Memory B cell (primary cell): ENCODE results near the gene GRIFIN.
"Not testable (repeated sequence)": the region's sequence is repeated elsewhere in the genome, so short reads cannot be mapped to it uniquely, and the experiment has no call there.

ENCODE experiments used
- ATAC-seq: fragments of 150-1000 bp; cut with Tn5 transposase; 2 replicates; pipeline ENCODE4 v1.10.0; 2021; ENCODE audit warnings: low read depth, mild to moderate bottlenecking, moderate library complexity
- DNase-seq, 2 donors: peaks; one replicate each; pipeline ENCODE4 v3.0.0; 2022; ENCODE audit warnings: low spot score in 2 of 2
- H3K27ac Mint-ChIP-seq: one replicate; pipeline ENCODE4 v1.8.0; 2022; ENCODE audit warnings: mild to moderate bottlenecking, moderate library complexity, mixed read lengths
- H3K27me3 Mint-ChIP-seq: one replicate; pipeline ENCODE4 v1.8.0; 2022; ENCODE audit warnings: mixed read lengths
- H3K36me3 Mint-ChIP-seq: one replicate; pipeline ENCODE4 v1.8.0; 2022; ENCODE audit warnings: mild to moderate bottlenecking, mixed read lengths
- H3K4me1 Mint-ChIP-seq: one replicate; pipeline ENCODE4 v1.8.0; 2022; ENCODE audit warnings: mixed read lengths
- H3K4me3 Mint-ChIP-seq: one replicate; pipeline ENCODE4 v1.8.0; 2022; ENCODE audit warnings: mild to moderate bottlenecking, moderate library complexity, mixed read lengths
- H3K9me3 Mint-ChIP-seq: one replicate; pipeline ENCODE4 v1.8.0; 2022; ENCODE audit warnings: mixed read lengths

Gene GRIFIN

DNA sequence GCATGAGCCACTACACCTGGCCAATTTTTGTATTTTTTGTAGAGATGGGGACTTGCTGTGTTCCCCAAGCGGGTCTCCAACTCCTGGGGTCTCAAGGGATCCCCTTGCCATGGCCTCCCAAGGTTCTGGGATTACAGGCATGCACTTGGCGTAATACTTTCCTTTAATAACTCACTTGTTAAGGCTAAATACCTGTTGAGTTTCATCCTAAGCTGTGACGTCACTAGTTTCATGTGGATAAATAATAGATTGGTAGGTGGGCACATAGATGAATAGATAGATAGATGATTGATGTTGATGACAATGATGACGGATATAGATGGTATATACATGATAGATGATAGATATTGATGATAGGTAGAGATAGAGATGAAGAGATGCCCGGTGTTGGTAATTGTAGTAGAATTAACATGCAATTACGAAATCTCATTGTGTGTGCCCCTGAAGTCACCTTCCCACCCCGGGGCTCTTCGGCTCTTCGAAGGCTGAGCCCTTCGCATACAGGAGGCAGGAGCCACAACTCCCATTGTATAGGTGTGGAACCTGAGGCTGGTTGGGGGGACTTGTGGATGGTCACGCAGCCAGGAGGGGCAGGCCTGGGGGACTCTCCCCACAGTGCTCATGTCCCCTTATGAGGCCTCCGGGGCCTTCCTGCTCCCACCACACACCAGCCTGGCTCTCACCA lies 2.6 kb downstream of the GRIFIN start:
- DNase-seq (no peak), ATAC-seq (no peak)
- Mint-ChIP-seq H3K27me3 (peaks cover 7% of the 10 kb centered on the region), H3K36me3 (no peaks in the 10 kb centered on the region), H3K4me1 (peaks cover 13% of the 10 kb centered on the region), H3K4me3 (no peak overlapping the region), H3K9me3 (no peaks in the 10 kb centered on the region), H3K27ac (no peak overlapping the region)

DNA sequence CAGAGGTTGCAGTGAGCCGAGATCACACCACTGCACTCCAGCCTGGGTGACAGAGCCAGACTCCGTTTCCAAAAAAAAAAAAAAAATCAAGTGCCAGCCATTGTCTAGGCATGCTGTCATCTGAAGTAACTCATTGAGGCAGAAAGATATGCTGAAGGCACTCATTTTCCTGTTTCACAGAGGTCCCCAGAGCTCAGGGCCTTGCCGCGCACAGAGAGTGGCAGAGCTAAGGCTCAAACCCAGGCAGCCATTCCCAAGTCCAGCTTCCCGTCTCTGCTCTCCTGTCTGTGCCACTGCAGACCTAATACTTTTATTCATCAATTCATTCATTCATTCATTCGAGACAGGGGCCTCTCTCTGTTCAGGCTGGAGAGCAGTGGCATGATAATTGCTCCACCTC lies 3.5 kb downstream of the GRIFIN start:
- ATAC-seq (no peak), DNase-seq (no peak)
- peaks cover 7% of the 10 kb centered on the region for H3K27me3 Mint-ChIP-seq
- peaks cover 13% of the 10 kb centered on the region for H3K4me1 Mint-ChIP-seq
- no peaks in the 10 kb centered on the region for H3K36me3 Mint-ChIP-seq
- H3K9me3 Mint-ChIP-seq, result no peaks in the 10 kb centered on the region
- H3K4me3 Mint-ChIP-seq, result no peak overlapping the region
- H3K27ac Mint-ChIP-seq, result no peak overlapping the region

DNA sequence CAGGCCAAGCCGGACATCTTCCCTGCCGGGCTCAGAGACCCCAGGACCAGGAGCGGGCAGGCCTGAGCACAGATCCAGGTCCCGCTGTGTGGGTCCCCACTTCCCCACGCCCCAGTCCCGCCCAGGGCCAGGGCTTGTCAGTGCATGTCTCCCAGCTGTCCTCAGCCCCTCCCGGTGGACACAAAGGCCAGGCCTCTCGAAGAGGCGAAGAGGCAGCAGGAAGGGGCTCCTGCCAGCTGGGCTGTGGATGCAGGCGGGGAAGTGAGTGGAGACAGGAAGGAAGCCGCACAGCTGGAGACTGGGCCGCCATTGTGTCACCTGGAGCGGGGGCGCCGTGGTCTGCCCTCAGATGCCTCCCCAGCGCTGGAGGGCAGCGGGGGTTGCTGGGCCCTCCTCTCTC lies 4.8 kb downstream of the GRIFIN start:
- Mint-ChIP-seq H3K27me3 (peaks cover 7% of the 10 kb centered on the region), H3K36me3 (no peaks in the 10 kb centered on the region), H3K27ac (no peak overlapping the region), H3K9me3 (no peaks in the 10 kb centered on the region), H3K4me3 (no peak overlapping the region), H3K4me1 (peaks cover 7% of the 10 kb centered on the region)
- no peak for ATAC-seq
- no peak for DNase-seq

DNA sequence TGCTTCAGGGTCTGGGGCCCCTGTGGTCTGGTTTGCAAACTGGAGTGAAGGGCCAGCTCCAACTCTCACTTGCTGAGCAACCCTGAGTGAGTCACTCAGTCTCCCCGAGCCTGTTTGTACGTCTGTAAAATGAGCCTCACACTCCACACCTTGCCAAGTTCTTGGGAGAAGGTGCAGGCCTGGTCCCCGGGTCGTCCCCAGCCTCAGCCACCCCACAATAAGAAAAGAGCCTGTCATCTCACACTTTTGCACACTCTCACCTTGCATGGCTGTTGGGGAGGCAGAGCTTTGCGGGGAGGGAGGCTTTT lies 5.2 kb downstream of the GRIFIN start:
- Mint-ChIP-seq H3K36me3 (no peaks in the 10 kb centered on the region), H3K4me3 (no peak overlapping the region), H3K4me1 (peaks cover 8% of the 10 kb centered on the region), H3K9me3 (no peaks in the 10 kb centered on the region), H3K27ac (no peak overlapping the region), H3K27me3 (peaks cover 7% of the 10 kb centered on the region)
- ATAC-seq (no peak), DNase-seq (no peak)

DNA sequence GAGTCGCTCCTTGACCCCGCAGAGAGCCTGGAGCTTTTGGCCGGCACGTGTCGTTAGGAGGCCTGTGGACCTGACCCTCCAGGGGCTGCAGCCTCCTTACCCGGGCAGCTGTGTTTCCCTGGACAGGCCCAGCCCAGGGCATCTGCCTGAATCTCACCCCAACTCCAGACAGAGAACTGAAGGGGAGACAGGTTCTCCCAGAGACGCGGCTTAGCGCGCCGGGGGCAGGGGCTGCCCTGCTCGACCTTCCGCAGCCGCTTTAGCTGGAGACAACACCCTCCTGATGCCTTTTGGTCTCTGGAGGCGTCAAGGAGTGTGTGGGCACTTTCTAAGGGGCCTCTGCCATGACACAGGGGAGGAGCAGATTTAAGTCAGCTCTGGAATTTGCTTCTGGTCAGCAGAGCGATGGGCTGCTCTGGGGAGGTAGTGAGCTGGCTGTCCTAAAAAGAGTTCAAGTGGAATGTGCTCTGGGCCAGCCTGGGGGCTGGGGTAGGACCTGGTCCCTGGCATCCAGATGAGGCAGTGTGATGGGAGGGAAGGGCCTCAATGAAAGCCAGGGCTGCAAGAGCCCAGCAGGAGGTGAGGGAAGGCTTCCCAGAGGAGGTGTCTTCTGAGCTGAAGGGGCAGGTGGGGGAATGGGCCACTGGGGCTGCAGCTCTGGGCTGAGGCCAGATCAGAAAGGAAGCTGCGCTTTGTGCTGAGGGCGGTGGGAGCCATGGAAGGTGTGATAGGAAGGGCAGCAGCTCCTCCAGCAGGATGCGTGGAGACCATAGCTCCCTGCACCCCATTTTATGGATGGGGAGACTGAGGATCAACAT lies 5.8 kb downstream of the GRIFIN start:
- no peaks in the 10 kb centered on the region for H3K36me3 Mint-ChIP-seq
- peaks cover 10% of the 10 kb centered on the region for H3K4me1 Mint-ChIP-seq
- DNase-seq, result no peak
- ATAC-seq, result no peak
- no peaks in the 10 kb centered on the region for H3K9me3 Mint-ChIP-seq
- H3K27ac Mint-ChIP-seq, result no peak overlapping the region
- H3K4me3 Mint-ChIP-seq, result no peak overlapping the region
- peaks cover 7% of the 10 kb centered on the region for H3K27me3 Mint-ChIP-seq

DNA sequence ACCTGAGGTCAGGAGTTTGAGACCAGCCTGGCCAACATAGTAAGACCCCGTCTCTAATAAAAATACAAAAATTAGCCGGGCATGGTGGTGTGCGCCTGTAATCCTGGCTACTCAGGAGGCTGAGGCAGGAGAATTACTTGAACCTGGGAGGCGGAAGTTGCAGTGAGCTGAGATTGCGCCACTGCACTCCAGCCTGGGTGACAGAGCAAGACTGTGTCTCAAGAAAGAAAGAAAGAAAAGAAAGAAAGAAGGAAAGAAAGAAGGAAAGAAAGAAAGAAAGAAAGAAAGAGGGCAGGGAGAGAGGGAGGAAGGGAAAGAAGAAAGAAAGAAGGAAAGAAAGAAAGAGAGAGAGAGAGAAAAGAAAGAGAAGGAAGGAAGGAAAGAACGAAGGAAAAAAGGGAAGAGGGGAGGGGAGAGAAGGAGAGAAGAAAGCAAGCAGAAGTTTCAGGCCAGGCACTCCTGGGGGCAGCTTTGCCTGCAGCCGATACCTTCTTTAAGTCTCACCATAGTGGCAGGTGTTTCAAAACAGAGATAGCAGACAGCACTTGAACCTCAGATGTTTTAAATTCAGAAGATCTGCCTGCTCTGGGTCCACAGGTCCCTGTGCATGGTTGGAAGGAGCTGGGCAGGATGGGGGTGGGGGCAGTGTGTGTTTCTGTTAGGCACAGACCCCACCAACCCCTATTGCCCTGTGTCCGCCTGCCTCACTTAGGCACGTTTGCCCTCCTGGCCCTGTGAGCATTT lies 6.6 kb downstream of the GRIFIN start:
- H3K4me1 Mint-ChIP-seq, result peaks cover 10% of the 10 kb centered on the region
- not testable (repeated sequence) for H3K4me3 Mint-ChIP-seq, H3K27me3 Mint-ChIP-seq, H3K36me3 Mint-ChIP-seq, ATAC-seq, DNase-seq, H3K9me3 Mint-ChIP-seq, H3K27ac Mint-ChIP-seq

DNA sequence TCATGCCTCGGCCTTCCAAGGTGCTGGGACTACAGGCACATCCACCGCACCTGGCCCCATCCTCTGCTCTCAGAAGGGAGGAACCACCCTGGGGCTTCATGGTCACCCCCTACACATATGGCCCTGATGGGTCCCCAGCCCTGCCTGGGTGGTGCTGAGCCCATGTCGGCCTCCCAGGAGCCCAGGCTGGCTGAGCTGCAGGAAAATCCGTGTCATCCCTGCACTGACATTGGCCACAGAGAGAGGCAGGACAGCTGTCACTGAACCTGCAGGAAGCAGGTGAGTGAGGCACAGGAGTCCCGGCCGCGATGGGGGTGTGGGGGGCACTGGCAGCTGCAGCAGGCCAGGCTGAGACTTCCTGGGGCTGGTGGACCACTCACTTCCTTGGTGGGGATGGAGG lies 8.0 kb downstream of the GRIFIN start:
- Mint-ChIP-seq H3K4me1 (peaks cover 10% of the 10 kb centered on the region), H3K27me3 (peaks cover 5% of the 10 kb centered on the region), H3K4me3 (no peak overlapping the region), H3K9me3 (no peaks in the 10 kb centered on the region), H3K36me3 (no peaks in the 10 kb centered on the region), H3K27ac (no peak overlapping the region)
- ATAC-seq, result no peak
- no peak for DNase-seq

DNA sequence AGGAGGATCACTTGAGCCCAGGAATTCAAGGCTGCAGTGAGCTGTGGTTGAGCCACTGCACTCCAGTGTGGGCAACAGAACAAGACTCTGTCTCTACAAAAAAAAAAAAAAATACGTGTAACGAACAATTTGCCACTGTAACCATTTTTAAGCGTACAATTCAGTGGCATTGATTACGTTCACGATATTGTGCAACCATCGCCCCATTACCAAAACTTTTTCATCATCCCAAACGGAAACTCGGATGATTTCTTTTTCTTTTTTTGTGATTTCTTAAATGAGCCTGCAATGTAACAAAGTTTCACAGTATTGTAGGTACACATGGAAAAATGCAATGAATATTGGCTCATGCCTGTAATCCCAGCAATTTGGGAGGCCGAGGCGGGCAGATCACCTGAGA lies 9.5 kb downstream of the GRIFIN start:
- peaks cover 10% of the 10 kb centered on the region for H3K4me1 Mint-ChIP-seq
- H3K9me3 Mint-ChIP-seq, result no peaks in the 10 kb centered on the region
- no peak overlapping the region for H3K27ac Mint-ChIP-seq
- peaks cover 7% of the 10 kb centered on the region for H3K27me3 Mint-ChIP-seq
- ATAC-seq (no peak), DNase-seq (no peak)
- no peak overlapping the region for H3K4me3 Mint-ChIP-seq
- H3K36me3 Mint-ChIP-seq, result no peaks in the 10 kb centered on the region

DNA sequence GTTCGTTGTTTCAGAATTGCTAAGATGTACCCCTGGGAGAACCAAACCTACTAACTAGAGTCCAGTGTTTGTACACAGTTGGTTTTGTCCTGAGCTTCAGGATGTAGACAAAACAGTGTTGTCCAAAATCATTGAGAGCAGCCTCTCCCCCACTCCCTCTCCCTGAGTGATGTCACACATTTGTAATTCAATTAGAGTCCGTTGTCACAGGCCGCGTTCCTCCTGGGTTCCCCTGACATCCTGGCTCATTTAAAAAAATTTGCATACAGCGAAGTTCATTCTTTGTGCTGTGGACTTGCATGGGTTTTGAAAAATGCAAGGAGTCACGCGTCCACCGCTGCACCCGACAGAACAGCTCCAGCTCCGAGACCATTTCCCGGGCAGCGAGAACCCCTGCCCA lies 10.3 kb downstream of the GRIFIN start:
- H3K27me3 Mint-ChIP-seq, result peaks cover 7% of the 10 kb centered on the region
- no peak overlapping the region for H3K4me3 Mint-ChIP-seq
- ATAC-seq, result no peak
- H3K4me1 Mint-ChIP-seq, result peaks cover 10% of the 10 kb centered on the region
- H3K9me3 Mint-ChIP-seq, result no peaks in the 10 kb centered on the region
- DNase-seq, result no peak
- H3K27ac Mint-ChIP-seq, result no peak overlapping the region
- H3K36me3 Mint-ChIP-seq, result no peaks in the 10 kb centered on the region

DNA sequence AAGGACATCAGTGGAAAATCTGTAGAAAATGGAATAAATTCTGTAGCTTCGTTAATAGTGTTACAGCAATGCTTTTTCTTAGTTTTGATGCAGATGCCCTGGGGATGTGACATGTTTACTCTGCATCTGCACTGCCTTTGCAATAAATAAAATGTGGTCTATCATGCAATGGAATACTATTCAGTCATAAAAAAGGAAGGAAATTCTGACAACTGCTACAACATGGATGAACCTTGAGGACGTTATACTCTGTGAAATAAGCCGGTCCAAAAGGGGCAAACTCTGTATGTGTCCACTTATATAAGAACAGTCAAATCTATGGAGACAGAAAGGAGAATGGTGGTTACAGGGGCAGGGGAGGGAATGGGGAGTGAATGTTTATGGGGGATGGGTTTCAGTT lies 13.5 kb downstream of the GRIFIN start:
- DNase-seq (no peak), ATAC-seq (no peak)
- Mint-ChIP-seq H3K4me1 (peaks cover 7% of the 10 kb centered on the region), H3K4me3 (no peak overlapping the region), H3K27ac (no peak overlapping the region), H3K36me3 (no peaks in the 10 kb centered on the region), H3K27me3 (peaks cover 5% of the 10 kb centered on the region), H3K9me3 (no peaks in the 10 kb centered on the region)

DNA sequence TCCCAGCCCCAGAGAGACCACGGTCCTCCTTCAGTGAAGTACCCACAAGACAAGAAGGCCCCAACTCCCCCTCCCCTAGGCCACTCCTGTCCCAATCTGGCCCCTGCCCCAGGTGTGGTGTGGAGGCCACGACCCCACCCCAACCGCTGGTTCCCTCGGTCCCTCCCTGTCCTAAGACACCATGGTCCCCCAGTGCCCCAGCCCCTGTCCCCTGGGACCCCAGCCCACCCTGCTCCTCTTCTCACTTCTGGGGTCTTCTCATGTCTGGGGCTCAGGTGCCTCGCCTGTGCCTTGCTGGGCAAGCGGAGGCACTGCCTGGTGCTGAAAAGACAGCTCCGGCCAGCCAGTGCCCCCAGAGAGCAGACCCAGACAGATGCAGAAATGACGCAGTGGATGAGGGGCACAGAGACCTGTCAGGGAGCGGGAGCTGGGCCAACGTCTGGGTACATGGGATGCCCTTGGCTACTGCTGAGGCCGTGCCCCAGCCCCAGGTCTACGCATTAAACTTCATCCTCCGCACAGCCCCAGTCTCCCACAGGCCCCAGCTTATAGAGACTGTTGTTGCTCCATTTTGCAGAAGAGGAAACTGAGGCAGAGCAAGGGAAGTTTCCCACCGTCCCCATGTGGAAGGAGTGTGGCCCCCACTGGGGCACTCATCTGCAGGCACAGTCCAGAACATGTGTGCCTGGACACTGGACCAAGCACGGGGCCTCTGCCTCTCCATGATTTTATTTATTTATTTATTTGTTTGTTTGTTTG lies 14.8 kb downstream of the GRIFIN start:
- Mint-ChIP-seq H3K9me3 (no peaks in the 10 kb centered on the region), H3K27ac (no peak overlapping the region), H3K36me3 (no peaks in the 10 kb centered on the region), H3K4me1 (peaks cover 8% of the 10 kb centered on the region), H3K27me3 (peaks cover 5% of the 10 kb centered on the region), H3K4me3 (no peak overlapping the region)
- ATAC-seq, result no peak
- DNase-seq, result no peak

DNA sequence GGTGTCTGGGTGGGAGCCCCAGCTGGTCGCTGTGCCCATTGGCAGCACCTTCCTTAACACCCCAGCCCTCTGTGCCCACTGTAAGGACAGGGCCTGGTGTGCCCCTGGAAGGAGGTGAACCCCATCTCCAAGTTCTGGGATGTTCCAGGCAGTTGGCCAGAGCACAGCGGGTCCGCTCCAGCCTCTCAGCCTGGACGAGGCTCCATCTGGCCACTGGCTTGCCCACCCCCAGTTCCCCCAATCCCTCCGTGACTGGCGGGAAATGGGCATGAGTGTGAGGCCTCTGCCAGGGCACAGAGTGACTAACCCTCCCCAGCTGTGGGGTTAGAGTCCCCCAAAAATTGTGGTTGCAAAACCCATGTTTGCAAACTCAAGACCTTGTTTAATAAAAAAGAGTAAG lies 15.6 kb downstream of the GRIFIN start:
- no peak for ATAC-seq
- H3K4me3 Mint-ChIP-seq, result no peak overlapping the region
- no peak overlapping the region for H3K27ac Mint-ChIP-seq
- no peaks in the 10 kb centered on the region for H3K9me3 Mint-ChIP-seq
- no peaks in the 10 kb centered on the region for H3K36me3 Mint-ChIP-seq
- no peak for DNase-seq
- peaks cover 5% of the 10 kb centered on the region for H3K27me3 Mint-ChIP-seq
- H3K4me1 Mint-ChIP-seq, result peaks cover 5% of the 10 kb centered on the region

DNA sequence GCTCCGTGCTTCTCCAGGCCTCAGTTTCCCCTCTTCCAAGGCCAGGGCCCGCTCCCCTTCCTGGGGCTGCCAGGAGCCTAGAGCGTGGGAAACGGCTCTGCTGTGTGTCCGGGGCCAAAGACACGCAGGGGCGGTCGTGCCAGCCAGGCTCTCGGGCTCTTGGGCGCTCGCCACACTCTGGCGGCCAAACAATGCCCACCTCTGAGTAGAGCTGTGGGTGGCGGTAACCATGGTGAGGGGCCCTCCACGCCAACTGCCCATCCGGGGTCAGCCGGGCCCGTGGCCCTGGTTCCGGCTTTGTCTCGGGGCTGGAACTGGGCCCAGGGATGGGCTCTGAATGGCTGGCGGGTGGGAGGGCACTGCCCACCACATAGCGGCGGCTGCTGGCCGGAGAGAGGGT lies 16.0 kb downstream of the GRIFIN start:
- H3K9me3 Mint-ChIP-seq, result no peaks in the 10 kb centered on the region
- peaks cover 5% of the 10 kb centered on the region for H3K4me1 Mint-ChIP-seq
- H3K36me3 Mint-ChIP-seq, result no peaks in the 10 kb centered on the region
- peaks cover 5% of the 10 kb centered on the region for H3K27me3 Mint-ChIP-seq
- no peak overlapping the region for H3K4me3 Mint-ChIP-seq
- no peak overlapping the region for H3K27ac Mint-ChIP-seq
- DNase-seq (no peak), ATAC-seq (no peak)

DNA sequence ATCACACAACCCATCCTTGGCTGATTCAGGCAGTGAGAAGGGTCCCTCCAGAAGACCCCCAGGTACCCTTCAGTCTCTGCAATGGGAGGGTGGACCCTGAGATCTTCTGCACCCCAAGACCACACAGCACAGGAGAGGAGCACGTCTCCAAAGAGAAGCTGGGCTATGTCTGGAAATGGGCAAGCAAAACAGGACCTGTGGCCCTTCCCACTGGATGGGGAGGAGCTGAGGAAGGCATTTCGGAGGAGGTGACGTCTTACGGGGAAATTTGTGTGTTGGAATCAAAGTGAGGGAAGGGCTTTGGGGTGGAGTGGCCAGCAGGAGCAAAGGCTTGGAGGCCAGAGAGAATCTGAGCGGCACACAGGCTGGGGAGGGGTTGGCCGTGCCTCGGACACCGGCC lies 16.5 kb downstream of the GRIFIN start:
- Mint-ChIP-seq H3K27ac (no peak overlapping the region), H3K4me3 (no peak overlapping the region)
- ATAC-seq, result no peak

More for the DNA sequence above, 16.5 kb downstream of the GRIFIN start:
- Mint-ChIP-seq H3K27me3 (peaks cover 5% of the 10 kb centered on the region), H3K9me3 (no peaks in the 10 kb centered on the region), H3K4me1 (peaks cover 5% of the 10 kb centered on the region), H3K36me3 (no peaks in the 10 kb centered on the region)
- no peak for DNase-seq
